SK-N-SH treated with all-trans-retinoic acid at 6 μM for 48 hours (cell line): ENCODE measurements around the gene EXOC7.

Experiments
- ARNTL ChIP-seq: fragments of 450-650 bp; formaldehyde crosslinking; IDR thresholded peaks from 2 replicates; pipeline ENCODE4 v1.5.0; 2020; ENCODE audit warnings: low read depth, mild to moderate bottlenecking, moderate library complexity, borderline replicate concordance
- CREB5 ChIP-seq: fragments of 250-450 bp; sonication (Bioruptor Pico); IDR thresholded peaks from 2 replicates; pipeline ENCODE4 v1.5.1; 2020; ENCODE audit warnings: low read depth, mild to moderate bottlenecking, moderate library complexity
- ISL1 ChIP-seq: fragments of 250-450 bp; sonication (Bioruptor Pico); IDR thresholded peaks from 2 replicates; pipeline ENCODE4 v2.1.2; 2022; ENCODE audit warnings: mild to moderate bottlenecking, moderate library complexity
- PATZ1 ChIP-seq: fragments of 250-450 bp; sonication (Bioruptor Pico); IDR thresholded peaks from 2 replicates; pipeline ENCODE4 v1.8.0; 2020; ENCODE audit warnings: mild to moderate bottlenecking, moderate library complexity, borderline replicate concordance
- RARB ChIP-seq: fragments of 250-450 bp; sonication (Bioruptor Pico); IDR thresholded peaks from 2 replicates; pipeline ENCODE4 v1.8.0; 2021; ENCODE audit warnings: mild to moderate bottlenecking, moderate library complexity
- TCF4 ChIP-seq: fragments of 250-450 bp; sonication (Bioruptor Pico); IDR thresholded peaks from 2 replicates; pipeline ENCODE4 v1.8.0; 2021; ENCODE audit warnings: mild to moderate bottlenecking, moderate library complexity, borderline replicate concordance
- TOX ChIP-seq: fragments of 250-450 bp; sonication (Bioruptor Pico); IDR thresholded peaks from 2 replicates; pipeline ENCODE4 v1.8.0; 2021; ENCODE audit warnings: mild to moderate bottlenecking, moderate library complexity, borderline replicate concordance
- ZC3H10 ChIP-seq: fragments of 250-450 bp; sonication (Bioruptor Pico); IDR thresholded peaks from 2 replicates; pipeline ENCODE4 v1.5.1; 2021; ENCODE audit warnings: mild to moderate bottlenecking, moderate library complexity
- ZFP30 ChIP-seq: fragments of 450-650 bp; formaldehyde crosslinking; IDR thresholded peaks from 2 replicates; pipeline ENCODE4 v1.5.0; 2022; ENCODE audit warnings: mild to moderate bottlenecking, moderate library complexity
- ZNF565 ChIP-seq: fragments of 450-650 bp; formaldehyde crosslinking; conservative IDR thresholded peaks from 2 replicates; pipeline ENCODE4 v1.5.0; 2020; ENCODE audit warnings: low read depth, mild to moderate bottlenecking, moderate library complexity
- ZNF8 ChIP-seq: fragments of 450-650 bp; formaldehyde crosslinking; IDR thresholded peaks from 2 replicates; pipeline ENCODE4 v1.5.0; 2020; ENCODE audit warnings: mild to moderate bottlenecking, moderate library complexity
- TF ChIP-seq, protein P1 (sequence below): fragments of 250-450 bp; sonication (Bioruptor Pico); IDR thresholded peaks from 2 replicates; pipeline ENCODE4 v1.8.0; 2021; ENCODE audit warnings: low read depth, mild to moderate bottlenecking, moderate library complexity, borderline replicate concordance

DNA sequence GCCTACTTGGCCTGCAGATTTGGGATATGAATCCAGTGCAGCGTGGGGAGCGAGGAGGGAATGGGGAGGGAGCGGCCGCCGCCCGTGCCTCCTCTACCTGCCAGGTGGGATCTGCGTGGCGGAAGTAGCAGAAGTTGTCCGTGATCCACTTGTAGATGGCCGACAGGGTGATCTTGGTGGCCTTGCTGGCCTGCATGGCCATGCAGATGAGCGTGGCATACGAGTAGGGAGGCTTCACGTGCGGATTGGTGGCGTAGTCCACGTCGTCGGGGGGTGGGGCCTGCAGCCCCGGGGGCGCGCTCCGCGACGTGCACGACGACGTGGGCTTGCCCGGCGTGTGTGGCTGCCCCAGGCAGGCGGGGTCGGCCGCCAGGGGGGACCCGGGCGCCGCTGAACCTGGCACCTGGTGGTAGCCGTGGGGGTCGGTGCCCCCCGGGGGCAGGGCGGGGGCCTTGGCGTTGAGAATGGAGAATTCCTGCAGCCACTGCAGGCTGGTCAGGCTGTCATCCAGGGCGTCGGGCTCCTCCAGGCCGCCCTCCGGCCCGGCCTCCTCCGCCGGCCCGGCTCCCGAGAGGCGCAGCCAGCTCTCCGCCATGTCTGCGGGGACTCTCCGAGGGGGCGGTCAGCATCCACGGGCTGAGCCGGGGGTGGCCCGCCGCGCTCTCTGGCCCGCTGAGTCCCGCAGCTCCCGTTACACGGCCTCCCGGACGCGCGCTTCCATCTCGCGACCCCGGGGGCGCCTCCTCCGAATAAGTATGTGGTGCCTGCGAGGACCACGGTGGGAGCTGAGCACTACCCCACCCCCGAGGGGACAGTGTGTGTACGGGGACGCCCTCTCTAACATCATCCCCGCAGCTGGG is 36.4 kb upstream of the EXOC7 start:
- no peak for TF ChIP-seq ISL1 (CRISPR knock-in tag)
- TF ChIP-seq TCF4 (CRISPR knock-in tag), result no peak
- no peak for TF ChIP-seq ZNF8 (CRISPR knock-in tag)
- TF ChIP-seq ZFP30, result no peak
- no peak for TF ChIP-seq PATZ1 (CRISPR knock-in tag)
- no peak for TF ChIP-seq CREB5 (CRISPR knock-in tag)
- no peak for TF ChIP-seq ARNTL (CRISPR knock-in tag)
- TF ChIP-seq ZNF565 (CRISPR knock-in tag), result no peak
- TF ChIP-seq, protein P1, sequence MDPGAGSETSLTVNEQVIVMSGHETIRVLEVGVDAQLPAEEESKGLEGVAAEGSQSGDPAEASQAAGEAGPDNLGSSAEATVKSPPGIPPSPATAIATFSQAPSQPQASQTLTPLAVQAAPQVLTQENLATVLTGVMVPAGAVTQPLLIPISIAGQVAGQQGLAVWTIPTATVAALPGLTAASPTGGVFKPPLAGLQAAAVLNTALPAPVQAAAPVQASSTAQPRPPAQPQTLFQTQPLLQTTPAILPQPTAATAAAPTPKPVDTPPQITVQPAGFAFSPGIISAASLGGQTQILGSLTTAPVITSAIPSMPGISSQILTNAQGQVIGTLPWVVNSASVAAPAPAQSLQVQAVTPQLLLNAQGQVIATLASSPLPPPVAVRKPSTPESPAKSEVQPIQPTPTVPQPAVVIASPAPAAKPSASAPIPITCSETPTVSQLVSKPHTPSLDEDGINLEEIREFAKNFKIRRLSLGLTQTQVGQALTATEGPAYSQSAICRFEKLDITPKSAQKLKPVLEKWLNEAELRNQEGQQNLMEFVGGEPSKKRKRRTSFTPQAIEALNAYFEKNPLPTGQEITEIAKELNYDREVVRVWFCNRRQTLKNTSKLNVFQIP, result no peak
- TF ChIP-seq RARB (CRISPR knock-in tag), result no peak
- TF ChIP-seq ZC3H10 (CRISPR knock-in tag), result no peak
- TF ChIP-seq TOX, result no peak
